ENCODE measurements around the gene FAM78B. TPM values are rescaled to one million over a fixed set of nuclear protein-coding genes. Genes with fewer than 3 reads are reported as not detected.
A peak's percentile ranks its signal among the peaks of the same experiment; 100 is the strongest.

FAM78B gene
- total RNA-seq, 2 donors from 2014 or later, result 6.0 to 11.9 TPM

DNA sequence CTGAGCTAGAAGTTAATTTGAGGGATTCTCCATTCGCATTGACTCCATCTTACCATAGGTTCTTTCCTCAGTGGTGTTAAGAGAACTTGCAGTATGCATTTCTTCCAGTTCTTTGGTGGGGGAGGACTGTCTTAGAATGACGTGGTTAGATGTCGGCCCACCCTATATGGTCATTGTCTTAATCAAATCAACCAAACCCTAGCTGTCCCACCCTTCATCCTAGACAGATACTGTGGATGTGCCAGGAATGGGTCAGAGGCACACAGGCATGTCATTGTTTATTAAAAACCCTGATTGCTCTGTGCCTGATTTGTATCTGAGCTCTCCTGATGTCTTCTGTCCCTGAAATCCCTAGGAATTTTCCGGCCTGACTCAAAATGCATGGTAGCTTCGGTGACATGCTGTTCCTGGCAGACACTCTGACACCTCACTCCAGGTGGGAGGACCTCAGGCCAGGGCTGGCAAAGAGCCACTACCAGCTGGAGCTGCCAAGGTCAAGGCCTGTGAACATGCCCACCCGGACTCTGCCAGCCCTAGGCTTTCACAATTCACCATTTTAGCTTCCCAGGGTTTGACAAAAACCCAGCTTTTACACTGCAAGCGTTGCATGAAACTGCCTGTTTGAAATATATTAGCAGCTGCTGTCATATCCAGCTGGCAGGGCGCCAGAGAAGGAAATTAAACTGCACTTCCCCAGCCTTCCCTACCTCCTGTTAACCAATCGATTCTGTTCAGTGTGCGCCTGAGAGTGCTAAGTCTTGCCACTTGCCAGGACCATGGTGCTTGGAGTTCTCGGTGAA is 134.0 kb downstream of the FAM78B start:
- ATAC-seq (no peak), DNase-seq (no peak)
- intact Hi-C loops (cut with DNase I), result loop anchor here in 1 of 2 donors (5.0 kb wide), 1 partner anchor 105 kb away; no protein-coding TSS in a partner anchor

DNA sequence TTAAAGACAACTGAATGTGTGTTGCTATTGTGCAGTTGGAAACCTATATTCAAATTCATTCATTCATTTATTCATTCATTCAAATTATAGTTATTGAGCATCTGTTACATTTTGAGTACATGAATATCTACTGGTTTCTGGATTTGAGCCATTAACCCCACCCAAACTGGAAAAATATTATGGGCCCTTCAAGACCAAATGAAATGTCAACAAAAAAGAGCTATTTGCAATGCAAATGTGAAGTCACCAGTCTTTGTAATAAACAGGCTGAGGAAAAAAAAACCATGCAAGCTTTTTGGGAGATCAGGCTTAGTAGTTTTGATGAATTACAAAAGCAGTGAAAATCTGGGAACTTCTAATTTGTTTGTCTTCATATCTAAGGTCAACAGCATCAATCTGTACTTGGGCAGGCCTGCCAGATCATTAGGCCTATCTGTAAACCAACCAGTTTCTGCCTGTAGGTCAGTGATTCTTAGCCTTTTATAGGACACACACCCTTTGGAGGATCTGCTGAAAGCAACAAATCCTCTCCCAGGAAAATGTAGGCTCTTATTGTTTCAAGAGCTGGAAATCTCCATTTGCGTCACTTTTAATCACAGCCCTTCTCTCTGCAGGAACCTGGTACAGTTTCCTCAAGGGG is 134.7 kb downstream of the FAM78B start:
- intact Hi-C loops (cut with DNase I), result loop anchor here in 1 of 2 donors (5.0 kb wide), 1 partner anchor 105 kb away; no protein-coding TSS in a partner anchor
- ATAC-seq, result no peak
- no peak for DNase-seq

DNA sequence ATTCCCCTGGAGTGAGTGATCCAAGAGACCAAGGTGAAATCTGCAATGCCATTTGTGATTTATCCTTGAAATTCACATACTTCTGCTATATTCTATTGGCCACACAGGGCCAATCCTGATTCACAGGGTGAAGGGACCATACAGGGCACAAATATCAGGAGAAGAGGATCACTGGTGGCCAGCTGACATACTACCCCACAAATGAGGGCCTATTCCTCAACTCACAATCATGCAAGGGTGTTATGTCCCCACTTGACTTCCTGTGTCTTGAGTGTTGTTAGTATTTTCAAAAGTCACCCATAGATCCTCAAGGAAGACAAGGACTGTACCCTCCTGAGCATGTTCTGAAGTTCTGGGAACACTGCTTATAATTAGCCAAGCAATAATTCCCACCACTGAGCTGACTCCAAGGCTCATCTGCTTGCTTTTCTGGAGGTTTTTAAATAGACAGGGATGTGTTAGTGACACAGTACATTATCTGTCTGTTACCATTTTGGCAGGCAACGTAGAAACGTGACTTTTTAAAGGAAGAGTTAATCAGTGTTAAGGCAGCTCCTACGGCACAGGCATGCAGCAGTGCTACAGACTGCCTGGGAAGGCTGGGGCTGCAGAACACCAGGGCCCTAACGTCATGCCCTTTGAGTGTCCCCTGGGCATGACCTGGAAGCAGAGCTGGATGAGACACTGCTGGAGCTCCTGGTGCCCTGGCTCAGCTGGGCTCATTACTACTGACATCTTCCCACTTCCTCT is 137.4 kb downstream of the FAM78B start:
- DNase-seq (peak; percentile 45), ATAC-seq (peak; percentile 92 to 93)
- intact Hi-C loops (cut with DNase I), result loop anchor here in 1 of 2 donors (10.0 kb wide), 1 partner anchor 135 kb away; the partner anchor contains the start of gene FAM78B

DNA sequence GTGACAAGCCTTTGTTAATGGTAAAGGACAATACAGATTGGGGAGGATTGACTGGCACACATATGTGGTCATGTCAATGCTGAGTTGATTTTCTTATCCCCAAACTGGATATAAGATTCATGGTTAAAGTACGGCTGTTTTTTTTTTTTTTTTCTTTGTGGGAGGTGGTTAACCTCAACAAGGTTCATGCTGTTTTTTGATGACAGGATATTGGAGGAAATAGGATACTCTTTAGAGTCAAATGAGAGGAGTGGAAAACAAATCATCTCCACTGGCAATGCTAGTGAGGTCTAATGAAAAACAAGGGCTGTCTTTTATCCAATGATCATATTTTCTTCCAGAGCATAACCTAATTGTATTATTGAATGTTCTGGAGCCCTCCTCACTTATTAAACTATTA is 140.2 kb downstream of the FAM78B start:
- DNase-seq, result no peak
- intact Hi-C loops (cut with DNase I), result loop anchor here in 1 of 2 donors (10.0 kb wide), 1 partner anchor 138 kb away; the partner anchor contains the start of gene FAM78B

DNA sequence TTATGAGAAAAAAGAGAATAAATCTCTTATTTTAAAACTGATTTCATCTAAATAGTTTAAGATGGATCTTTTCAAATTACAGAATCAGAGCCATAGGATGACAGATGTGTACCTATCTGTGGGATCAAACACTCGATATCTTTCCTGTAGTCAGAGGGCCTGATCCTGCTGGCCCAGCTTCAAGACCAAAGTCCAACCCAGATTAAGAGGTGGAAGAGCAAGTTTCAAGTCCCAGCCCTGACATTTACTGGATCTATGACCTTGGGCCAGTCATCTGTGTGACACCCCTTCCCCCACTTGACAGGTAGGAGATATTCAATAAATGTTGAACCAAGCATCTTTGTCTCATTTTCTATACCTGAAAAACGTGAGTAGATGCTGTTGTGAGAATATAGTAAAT is 140.7 kb downstream of the FAM78B start:
- intact Hi-C loops (cut with DNase I), result loop anchor here in 1 of 2 donors (10.0 kb wide), 1 partner anchor 139 kb away; the partner anchor contains the start of gene FAM78B
- ATAC-seq (no peak), DNase-seq (no peak)

More for the DNA sequence above, 140.2 kb downstream of the FAM78B start:
- no peak for ATAC-seq

DNA sequence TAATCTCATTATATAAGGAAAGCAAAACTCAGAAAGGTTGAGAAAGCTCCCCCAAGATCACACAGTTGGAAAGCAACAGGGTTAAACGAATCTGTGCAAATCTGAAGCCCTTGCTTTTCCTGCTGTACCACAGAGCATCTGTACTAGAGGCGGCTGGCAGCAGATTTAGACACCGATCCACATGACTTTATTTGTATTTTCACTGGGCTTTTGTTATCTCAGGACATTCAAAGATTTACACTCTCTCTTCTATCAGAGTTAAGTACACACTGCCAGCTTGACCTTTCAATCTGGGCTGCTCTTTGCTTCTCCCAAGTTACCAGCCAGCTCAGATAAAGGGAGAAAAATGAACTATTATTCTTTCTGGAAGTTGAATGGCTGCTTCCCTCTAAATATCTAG is 146.6 kb downstream of the FAM78B start:
- ATAC-seq (peak in 1 of 2 donors; percentile 29), DNase-seq (no peak)
- intact Hi-C loops (cut with DNase I), result loop anchor here in 1 of 2 donors (10.0 kb wide), 1 partner anchor 145 kb away; the partner anchor contains the start of gene FAM78B

Small RNAs within 50 kb of the gene (microRNA-seq; reads per million reads assigned to microRNA genes)
- 0 reads per million in 2 donors for gene MIR921
